Spinal cord (tissue), 10 donors: ENCODE data around the gene ZDHHC19. TPM values are rescaled to one million over a fixed set of nuclear protein-coding genes. Genes with fewer than 3 reads are reported as not detected.
"Not testable (repeated sequence)": the region's sequence is repeated elsewhere in the genome, so short reads cannot be mapped to it uniquely, and the experiment has no call there.

Source experiments
- DNase-seq, 6 donors: peaks; one replicate each; pipeline versions ENCODE4 v3.0.0 to v3.0.0-alpha.2; 2013 to 2015; ENCODE audit warnings: low spot score in 6 of 6, low read depth in 4 of 6
- H3K27ac ChIP-seq: one replicate; pipeline ENCODE4 v1.5.1; 2013; ENCODE audit warnings: low read depth, low read length, control low read depth
- H3K27me3 ChIP-seq: one replicate; pipeline ENCODE4 v1.6.1; 2013; ENCODE audit warnings: low read length; ENCODE audit not compliant: control insufficient read depth, insufficient read depth
- H3K36me3 ChIP-seq: one replicate; pipeline ENCODE4 v1.6.1; 2013; ENCODE audit warnings: low read length; ENCODE audit not compliant: control insufficient read depth, insufficient read depth
- H3K4me1 ChIP-seq: one replicate; pipeline ENCODE4 v1.6.1; 2013; ENCODE audit warnings: low read length; ENCODE audit not compliant: control insufficient read depth, insufficient read depth
- H3K4me3 ChIP-seq: one replicate; pipeline ENCODE4 v1.5.1; 2013; ENCODE audit warnings: low read depth, low read length, control low read depth
- H3K9me3 ChIP-seq: one replicate; pipeline ENCODE4 v1.6.1; 2013; ENCODE audit warnings: low read length; ENCODE audit not compliant: control insufficient read depth, insufficient read depth
- WGBS: methylation state at CpG from one replicate; pipeline ENCODE4 v1.1.5; 2013; ENCODE audit warnings: missing lambda C conversion rate; ENCODE audit not compliant: insufficient coverage; 5-methylcytosine and 5-hydroxymethylcytosine counted together
- polyA plus RNA-seq, 2 donors: library from polyadenylated mRNA; unstranded; fragments of 120-200 nt; gene quantifications; one replicate each; pipeline ENCODE4 v1.2.1, GENCODE V29; 2013; ENCODE audit not compliant: insufficient read length in 2 of 2
- total RNA-seq, 2 donors: library from RNA; depleted of rRNA in 1 of 2; stranded (reverse); fragments of 120-200 nt in 1 of 2; fragments of >200 nt in 1 of 2; gene quantifications; one replicate each; pipeline versions ENCODE4 v1.2.3 to v1.2.4, GENCODE V29; 2013 to 2014
- donor health status: healthy.

Gene ZDHHC19
- total and polyA plus RNA-seq, 4 donors = 0.30 to 2.5 (median 0.97) TPM

DNA sequence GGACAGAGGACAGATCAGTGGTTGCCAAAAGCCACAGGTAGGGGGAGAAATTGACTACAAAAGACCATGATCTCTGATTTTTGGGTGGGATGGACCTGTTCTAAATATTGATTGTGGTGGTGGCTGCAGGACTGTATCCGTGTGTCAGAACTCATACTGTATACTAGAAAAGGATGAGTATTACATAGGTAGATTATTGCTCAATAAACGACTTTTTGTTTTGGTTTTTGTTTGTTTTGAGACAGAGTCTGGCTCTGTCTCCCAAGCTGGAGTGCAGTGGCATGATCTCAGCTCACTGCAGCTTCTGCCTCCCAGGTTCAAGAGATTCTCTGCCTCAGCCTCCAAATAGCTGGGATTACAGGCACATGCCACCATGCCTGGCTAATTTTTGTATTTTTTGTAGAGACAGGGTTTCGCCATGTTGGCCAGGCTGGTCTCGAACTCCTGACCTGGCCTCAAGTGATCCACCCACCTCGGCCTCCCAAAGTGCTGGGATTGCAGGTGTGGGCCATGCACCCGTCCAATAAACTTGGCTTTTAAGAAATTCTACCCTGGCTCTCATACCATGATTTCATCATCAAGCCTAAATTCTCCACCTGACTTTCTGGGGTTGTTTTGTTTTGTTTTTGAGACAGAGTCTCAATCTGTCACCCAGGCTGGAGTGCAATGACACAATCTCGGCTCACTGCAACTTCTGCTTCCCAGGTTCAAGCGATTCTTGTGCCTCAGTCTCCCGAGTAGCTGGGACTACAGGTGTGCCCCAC, 5.6 kb downstream of the ZDHHC19 start:
- DNase-seq, H3K4me3 ChIP-seq, H3K36me3 ChIP-seq, H3K9me3 ChIP-seq, H3K27me3 ChIP-seq, H3K27ac ChIP-seq: not testable (repeated sequence)
- 92% methylated on average over 7 of the region's 9 CpGs for WGBS
- peaks cover 14% of the 10 kb centered on the region for H3K4me1 ChIP-seq

DNA sequence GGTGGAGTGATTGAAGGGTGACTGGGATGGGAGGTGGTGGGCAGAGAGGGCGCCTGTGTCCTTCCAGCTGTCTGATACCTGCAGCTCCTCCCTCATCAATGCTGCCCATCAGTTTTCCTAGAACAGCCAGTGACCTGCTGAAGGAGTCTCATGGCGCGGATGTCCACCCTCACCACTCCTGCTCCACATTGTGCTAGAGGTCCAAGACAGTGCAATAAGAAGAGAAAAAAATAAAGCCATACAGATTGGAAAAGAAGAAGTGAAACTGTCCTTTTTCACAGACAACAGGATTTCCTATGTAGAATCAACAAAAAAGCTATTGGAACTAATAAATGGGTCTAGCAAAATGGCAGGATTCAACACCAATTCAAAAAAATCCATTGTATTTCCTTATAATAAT, 7.4 kb downstream of the ZDHHC19 start:
- 100% methylated on average over 1 of the region's 3 CpGs for WGBS
- H3K36me3 ChIP-seq = no peaks in the 10 kb centered on the region
- no peak for DNase-seq
- no peak overlapping the region for H3K4me3 ChIP-seq
- H3K27me3 ChIP-seq = no peaks in the 10 kb centered on the region
- no peaks in the 10 kb centered on the region for H3K9me3 ChIP-seq
- H3K4me1 ChIP-seq = peaks cover 14% of the 10 kb centered on the region
- no peak overlapping the region for H3K27ac ChIP-seq

DNA sequence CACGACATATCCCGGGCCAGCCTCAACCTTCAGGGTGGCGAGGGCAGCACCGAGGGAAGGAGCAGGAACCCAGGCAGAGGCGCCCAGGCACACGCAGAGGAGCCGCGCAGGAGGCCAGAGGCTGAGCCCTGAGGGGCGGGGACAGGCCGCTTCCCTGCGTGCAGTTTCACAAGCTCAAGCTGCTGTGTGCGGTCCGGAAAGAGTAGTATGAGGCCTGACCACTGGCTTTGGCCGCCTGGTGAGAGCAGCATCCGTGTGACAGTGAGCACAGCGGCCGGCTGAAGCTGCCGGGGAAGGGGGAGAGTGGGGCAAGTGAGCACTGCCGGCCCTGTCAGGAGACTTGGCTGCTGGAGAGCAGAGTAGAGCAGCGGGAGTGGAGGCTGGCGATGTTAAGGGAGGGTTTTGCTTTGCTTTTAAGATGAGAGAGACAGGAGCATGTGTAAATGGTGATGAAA, 8.7 kb downstream of the ZDHHC19 start:
- Histone ChIP-seq H3K27me3 (no peaks in the 10 kb centered on the region), H3K27ac (peak overlapping the region; percentile 47)
- 51% methylated on average over 20 of the region's 21 CpGs for WGBS

DNA sequence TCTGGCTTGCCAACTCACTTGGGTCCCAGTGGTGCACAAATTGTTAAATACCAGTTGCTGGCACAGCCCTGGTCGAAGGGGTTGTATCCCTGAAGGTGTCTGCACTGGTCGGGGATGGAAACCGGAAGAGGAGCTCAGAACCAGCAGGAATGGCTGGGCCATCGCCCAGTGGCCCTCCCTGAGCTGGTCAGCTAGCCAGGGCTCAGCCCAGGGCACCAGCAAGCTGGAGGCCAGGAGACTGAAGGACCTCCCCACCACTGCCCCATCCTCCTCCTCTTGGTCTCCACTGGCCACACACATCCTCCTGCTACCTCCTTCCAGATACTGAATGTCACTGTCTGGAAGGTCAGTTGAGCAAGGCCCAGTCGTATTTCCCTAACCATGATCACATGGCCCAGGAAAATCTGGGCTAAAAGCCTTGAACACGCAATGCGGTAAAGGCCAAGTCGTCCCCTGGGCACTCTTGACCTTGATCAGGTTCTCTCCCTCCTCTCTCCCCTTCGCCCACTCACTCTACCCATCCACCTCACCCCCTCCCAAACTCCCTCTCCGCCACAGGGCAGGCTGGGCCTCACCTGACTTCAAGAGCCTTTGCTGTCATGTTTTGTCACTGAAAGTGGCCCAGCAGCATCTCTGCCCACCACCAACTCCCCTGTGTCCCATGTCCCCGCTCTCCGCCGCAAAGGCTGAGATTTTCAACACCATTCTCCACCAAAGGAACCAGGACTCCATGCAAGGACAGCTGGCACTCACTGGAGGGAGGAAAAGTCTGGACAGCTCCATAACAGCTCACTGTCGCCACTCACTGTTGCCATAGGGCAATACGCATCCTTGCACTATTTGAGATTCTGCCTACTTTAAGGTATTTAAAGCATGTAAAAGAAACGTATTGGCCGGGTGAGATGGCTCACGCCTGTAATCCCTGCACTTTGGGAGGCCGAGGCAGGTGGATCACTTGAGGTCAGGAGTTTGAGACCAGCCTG, 12.1 kb downstream of the ZDHHC19 start:
- H3K9me3 ChIP-seq = no peaks in the 10 kb centered on the region
- peaks cover 17% of the 10 kb centered on the region for H3K4me1 ChIP-seq
- 89% methylated on average over 12 of the region's 19 CpGs for WGBS
- no peak overlapping the region for H3K27ac ChIP-seq
- H3K27me3 ChIP-seq = no peaks in the 10 kb centered on the region
- H3K4me3 ChIP-seq = no peak overlapping the region
- peak in 1 of 6 donors; percentile 42 for DNase-seq
- H3K36me3 ChIP-seq = peaks cover 5% of the 10 kb centered on the region

More for the DNA sequence above, 8.7 kb downstream of the ZDHHC19 start:
- H3K36me3 ChIP-seq = peaks cover 2% of the 10 kb centered on the region
- peaks cover 14% of the 10 kb centered on the region for H3K4me1 ChIP-seq
- no peak overlapping the region for H3K4me3 ChIP-seq
- H3K9me3 ChIP-seq = no peaks in the 10 kb centered on the region
- peak in 1 of 6 donors; percentile 45 for DNase-seq

DNA sequence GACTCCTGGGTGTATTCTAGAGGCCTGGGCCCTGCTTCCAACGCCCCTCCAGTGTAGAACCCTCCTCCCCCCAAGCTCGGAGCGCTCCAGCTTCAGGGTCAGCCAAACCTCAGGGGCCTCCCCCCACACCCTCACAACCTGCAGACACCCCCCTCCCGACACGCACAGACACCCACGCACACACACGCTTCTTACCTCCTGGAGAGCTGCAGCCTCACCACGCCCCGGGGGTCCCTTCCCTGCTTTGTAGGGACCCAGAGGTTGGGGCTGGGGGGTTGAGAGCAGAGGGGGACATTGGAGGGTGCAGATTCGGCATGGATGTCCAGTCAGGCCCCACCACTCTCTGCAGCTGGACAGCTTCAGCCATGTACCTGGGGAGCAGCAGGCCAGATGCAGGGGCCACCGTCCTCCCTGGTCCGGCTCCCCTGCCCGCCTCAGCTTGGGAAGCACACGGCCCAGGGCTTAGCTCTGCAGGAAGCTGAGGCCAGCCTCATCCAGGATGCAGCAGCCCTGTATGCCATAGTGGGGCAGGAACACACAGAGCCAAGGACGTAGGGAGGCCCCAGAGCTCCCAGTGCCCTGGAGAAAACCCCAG, 13.0 kb downstream of the ZDHHC19 start:
- H3K4me3 ChIP-seq = no peak overlapping the region
- 83% methylated on average over 13 of the region's 15 CpGs for WGBS
- peaks cover 5% of the 10 kb centered on the region for H3K36me3 ChIP-seq
- H3K27me3 ChIP-seq = no peaks in the 10 kb centered on the region
- no peak overlapping the region for H3K27ac ChIP-seq
- no peaks in the 10 kb centered on the region for H3K9me3 ChIP-seq
- peaks cover 26% of the 10 kb centered on the region for H3K4me1 ChIP-seq
- no peak for DNase-seq

DNA sequence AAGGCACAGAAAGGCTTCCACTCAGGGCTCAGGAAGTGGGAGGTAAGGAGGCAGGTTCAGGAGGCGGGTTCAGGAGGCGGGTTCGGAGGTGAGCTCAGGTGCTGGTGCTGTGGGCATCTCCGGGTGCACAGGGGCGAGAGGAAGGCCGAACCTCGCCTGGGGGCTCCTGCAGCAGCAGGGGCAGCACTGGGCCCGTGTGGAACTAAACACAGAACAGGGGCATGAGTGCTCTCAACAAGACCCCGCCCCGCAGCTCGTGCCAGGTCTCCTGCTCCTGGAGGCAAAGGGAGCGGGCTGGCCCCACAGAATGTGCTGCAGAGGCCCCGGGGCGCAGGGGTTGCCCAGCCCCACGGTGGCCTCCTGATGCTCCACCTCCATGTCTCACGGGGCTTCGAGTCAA, 13.7 kb downstream of the ZDHHC19 start:
- Histone ChIP-seq H3K4me3 (no peak overlapping the region), H3K27me3 (no peaks in the 10 kb centered on the region), H3K27ac (no peak overlapping the region), H3K36me3 (peaks cover 5% of the 10 kb centered on the region), H3K4me1 (peaks cover 27% of the 10 kb centered on the region), H3K9me3 (no peaks in the 10 kb centered on the region)
- no peak for DNase-seq
- WGBS = 88% methylated on average over 17 of the region's 17 CpGs

DNA sequence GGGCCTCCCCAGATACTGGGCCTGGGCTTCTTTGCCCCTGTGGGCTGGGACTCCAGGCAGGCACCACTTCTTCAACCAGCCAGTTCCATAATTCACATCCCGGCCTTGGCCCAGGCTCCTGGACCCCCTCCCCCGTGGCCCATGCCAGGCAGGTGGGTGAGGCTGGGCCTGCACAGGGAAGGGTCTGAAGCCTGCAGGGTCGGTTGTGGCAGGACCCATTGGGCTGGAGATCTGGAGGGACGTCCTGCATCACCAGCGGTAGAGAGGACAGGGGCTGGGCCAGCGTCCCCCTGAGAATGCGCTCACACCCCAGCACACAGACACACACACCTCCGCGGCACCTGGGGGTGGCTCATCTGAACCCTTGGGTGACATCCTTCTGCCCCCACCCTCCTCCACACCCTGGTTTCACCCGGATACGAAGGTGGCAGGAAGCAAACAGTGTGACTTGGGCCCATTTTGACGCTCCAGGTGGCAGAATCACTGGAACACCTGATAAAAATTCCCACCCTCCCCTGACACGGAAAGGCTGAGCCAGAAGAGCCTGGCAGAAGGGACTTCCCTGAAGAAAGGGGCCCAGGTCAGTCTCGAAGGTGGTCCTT, 15.4 kb downstream of the ZDHHC19 start:
- Histone ChIP-seq H3K27me3 (no peaks in the 10 kb centered on the region), H3K4me3 (no peak overlapping the region), H3K27ac (no peak overlapping the region), H3K9me3 (no peaks in the 10 kb centered on the region), H3K4me1 (peaks cover 30% of the 10 kb centered on the region), H3K36me3 (peaks cover 5% of the 10 kb centered on the region)
- DNase-seq = no peak
- WGBS = 92% methylated on average over 6 of the region's 14 CpGs

DNA sequence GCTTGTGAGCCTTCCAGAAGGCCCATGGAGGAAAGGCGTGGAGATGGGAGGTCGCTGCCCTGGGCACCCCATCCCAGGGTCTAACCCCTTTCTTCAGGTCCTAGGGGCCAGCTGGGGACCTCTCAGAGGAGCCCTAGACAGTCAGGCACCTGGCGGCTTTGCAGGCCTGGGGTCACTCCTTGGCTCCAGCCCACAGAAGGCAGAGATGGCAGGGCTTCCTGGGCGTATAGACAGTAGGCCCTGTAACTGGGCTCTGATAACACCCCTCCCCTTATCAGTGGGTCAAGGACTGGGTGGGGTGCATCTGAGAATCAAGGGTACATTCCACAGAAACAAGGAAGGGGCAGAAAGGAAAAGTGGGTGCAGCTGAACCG, 16.7 kb downstream of the ZDHHC19 start:
- Histone ChIP-seq H3K9me3 (no peaks in the 10 kb centered on the region), H3K4me3 (no peak overlapping the region), H3K36me3 (peaks cover 5% of the 10 kb centered on the region), H3K27ac (no peak overlapping the region), H3K27me3 (no peaks in the 10 kb centered on the region), H3K4me1 (peaks cover 41% of the 10 kb centered on the region)
- DNase-seq = no peak
- 95% methylated on average over 4 of the region's 5 CpGs for WGBS
